VCaP (cell line): ENCODE results near the gene LCE6A.
A peak's percentile ranks its signal among the peaks of the same experiment; 100 is the strongest.

Source experiments
- H3K27ac ChIP-seq: fragments of 450-650 bp; 2 replicates; pipeline ENCODE4 v1.5.1; 2017
- CTCF ChIP-seq: fragments of 450-650 bp; conservative IDR thresholded peaks from 2 replicates; pipeline ENCODE4 v1.5.1; 2017; ENCODE audit warnings: mild to moderate bottlenecking, moderate library complexity

The LCE6A gene

DNA sequence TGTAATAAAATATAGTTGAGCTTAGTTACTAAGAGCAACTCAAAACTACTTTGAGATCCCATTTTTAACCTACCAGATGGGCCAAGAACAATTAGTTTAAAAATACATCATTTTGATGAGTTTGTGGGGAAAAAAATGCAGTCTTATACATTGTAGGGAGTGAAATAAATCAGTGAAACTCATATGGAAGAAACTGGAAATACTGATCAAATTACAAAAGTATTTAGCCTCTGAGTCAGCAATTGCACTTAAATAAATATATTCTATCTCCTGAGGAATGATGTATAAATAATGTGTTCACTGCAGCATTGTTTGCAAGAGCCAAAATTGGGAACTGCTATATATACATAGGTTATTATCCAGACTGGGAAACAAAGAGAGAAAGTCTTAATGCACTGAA lies 30.8 kb downstream of the LCE6A start:
- no peak for TF ChIP-seq CTCF
- no peak overlapping the region for H3K27ac ChIP-seq

GRCh38 chr1:152876827-152877226 lies 34.2 kb downstream of the LCE6A start:
- TF ChIP-seq CTCF: no peak
- no peak overlapping the region for H3K27ac ChIP-seq

DNA sequence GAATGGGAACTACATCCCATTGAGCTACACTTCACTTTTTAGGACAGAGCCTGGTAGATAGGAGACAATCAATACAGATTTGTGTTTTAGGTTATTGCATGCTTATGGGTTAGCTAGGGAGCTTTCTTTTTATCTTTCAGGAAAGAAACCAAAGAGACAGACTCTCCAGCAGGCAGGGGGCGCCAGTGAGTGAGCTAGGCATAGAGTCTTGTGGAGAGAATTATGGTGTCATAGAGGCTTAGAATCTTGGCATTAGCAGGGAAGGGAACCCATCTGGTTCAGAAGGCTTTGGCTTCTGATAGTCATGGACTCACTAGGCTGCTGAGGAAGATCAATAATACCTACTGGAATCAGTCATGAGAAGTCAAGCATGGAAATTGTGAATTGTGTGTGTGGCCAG lies 35.4 kb downstream of the LCE6A start, which contains the start of gene SMCP:
SMCP (plus strand) TSS at position 281 of the 400 bp plus-strand sequence. CDS start 6,101 bp downstream, outside the sequence.
- H3K27ac ChIP-seq: no peak within 1 kb of the TSS
- 0 out of 2 replicates have a peak, but pooled peaks have one; percentile 14 for TF ChIP-seq CTCF

DNA sequence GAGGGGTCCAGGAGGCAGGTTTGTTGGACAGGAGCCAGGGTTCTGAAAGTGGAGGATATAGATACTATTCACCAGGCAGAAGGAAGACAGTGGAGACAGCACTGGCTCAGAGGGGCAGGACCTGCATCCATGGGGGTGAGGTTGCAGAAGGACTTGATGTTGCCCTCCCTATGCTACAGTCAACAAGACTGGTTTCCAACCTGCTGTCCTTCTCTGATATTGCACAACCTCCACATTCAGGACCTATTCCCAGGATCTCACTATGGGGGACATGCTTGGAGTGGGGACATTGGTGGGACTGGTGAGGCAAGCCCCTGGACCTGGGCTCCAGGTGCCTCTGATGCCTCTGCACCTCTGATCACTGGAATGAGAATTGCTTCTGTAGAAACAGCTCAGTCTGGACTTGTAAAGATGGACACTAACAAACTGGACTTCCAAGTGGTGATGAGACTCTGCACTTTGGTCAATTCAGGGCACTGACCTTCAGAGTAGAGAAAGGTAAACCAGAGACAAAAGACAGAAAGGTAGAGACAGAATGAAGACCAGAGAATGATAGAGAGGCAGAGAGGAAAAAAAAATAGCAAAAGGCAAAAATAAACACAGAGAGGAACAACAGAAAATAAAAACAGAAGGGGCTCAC lies 37.0 kb downstream of the LCE6A start:
- no peak overlapping the region for H3K27ac ChIP-seq
- TF ChIP-seq CTCF: no peak

GRCh38 chr1:152880316-152880715 lies 37.7 kb downstream of the LCE6A start:
- no peak for TF ChIP-seq CTCF
- no peak overlapping the region for H3K27ac ChIP-seq

DNA sequence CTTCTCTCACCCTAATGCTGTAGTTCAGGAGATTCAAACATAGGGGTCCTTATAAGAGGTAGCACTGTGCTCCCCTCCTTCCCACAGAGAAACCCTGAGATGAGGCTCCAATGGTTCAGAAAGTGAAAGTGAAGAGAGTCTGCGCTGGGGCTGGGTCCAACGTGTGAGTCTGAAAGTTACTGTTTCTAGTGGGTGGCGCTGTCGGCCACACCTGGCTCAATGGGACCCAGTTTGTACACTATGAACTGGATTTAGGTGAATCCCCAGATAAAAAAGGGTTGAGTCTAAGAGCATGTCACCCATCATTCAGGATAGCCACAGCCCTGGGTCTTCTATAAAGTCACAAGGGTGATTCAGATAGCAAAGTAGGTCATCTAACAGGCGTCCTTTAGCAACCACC lies 38.3 kb downstream of the LCE6A start:
- TF ChIP-seq CTCF: no peak
- H3K27ac ChIP-seq: no peak overlapping the region

DNA sequence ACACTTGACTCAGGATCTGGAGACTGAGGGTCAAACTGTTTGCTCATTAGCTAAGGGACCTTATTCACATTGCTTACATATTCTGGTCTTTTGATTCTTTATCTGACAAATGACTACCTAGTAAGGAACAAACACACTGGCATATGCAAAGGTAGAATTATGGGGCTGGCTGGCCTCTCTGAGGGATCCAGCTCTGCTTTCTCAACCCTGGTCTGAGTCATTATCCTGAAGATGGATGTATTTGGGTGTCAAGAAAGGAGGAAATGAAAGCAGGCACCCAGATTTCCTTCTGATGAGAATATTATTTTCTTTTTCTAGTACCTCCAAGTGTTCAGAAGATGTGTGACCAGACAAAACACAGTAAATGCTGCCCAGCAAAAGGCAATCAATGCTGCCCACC lies 41.4 kb downstream of the LCE6A start:
- H3K27ac ChIP-seq: no peak overlapping the region
- no peak for TF ChIP-seq CTCF
